Effector memory CD4-positive, alpha-beta T cell (primary cell): ENCODE measurements around the gene CHD8.
A peak's percentile ranks its signal among the peaks of the same experiment; 100 is the strongest.

Experiments used
- DNase-seq, 3 donors: peaks; one replicate each; pipeline ENCODE4 v3.0.0-alpha.2; 2020
- H3K27ac ChIP-seq: 2 replicates; pipeline ENCODE4 v1.7.0; 2013; ENCODE audit warnings: mild to moderate bottlenecking, low read length, moderate library complexity; ENCODE audit not compliant: insufficient read depth, poor library complexity, severe bottlenecking
- H3K27me3 ChIP-seq: replicated peaks from 2 replicates; pipeline ENCODE4 v1.7.0; 2013; ENCODE audit warnings: mild to moderate bottlenecking, low read length; ENCODE audit not compliant: insufficient read depth, control insufficient read depth, poor library complexity, severe bottlenecking
- H3K36me3 ChIP-seq: 2 replicates; pipeline ENCODE4 v1.7.0; 2013; ENCODE audit warnings: mild to moderate bottlenecking, low read length, moderate library complexity; ENCODE audit not compliant: control insufficient read depth, insufficient read depth
- H3K4me1 ChIP-seq: 2 replicates; pipeline ENCODE4 v1.7.0; 2013; ENCODE audit warnings: low read length, mild to moderate bottlenecking; ENCODE audit not compliant: control insufficient read depth, insufficient read depth, poor library complexity, severe bottlenecking
- H3K4me3 ChIP-seq: 2 replicates; pipeline ENCODE4 v1.7.0; 2013; ENCODE audit warnings: low read length, low read depth, mild to moderate bottlenecking; ENCODE audit not compliant: insufficient read depth, poor library complexity, severe bottlenecking
- H3K9me3 ChIP-seq: 2 replicates; pipeline ENCODE4 v1.7.0; 2013; ENCODE audit warnings: mild to moderate bottlenecking, low read length, moderate library complexity; ENCODE audit not compliant: control insufficient read depth

CHD8 gene

DNA sequence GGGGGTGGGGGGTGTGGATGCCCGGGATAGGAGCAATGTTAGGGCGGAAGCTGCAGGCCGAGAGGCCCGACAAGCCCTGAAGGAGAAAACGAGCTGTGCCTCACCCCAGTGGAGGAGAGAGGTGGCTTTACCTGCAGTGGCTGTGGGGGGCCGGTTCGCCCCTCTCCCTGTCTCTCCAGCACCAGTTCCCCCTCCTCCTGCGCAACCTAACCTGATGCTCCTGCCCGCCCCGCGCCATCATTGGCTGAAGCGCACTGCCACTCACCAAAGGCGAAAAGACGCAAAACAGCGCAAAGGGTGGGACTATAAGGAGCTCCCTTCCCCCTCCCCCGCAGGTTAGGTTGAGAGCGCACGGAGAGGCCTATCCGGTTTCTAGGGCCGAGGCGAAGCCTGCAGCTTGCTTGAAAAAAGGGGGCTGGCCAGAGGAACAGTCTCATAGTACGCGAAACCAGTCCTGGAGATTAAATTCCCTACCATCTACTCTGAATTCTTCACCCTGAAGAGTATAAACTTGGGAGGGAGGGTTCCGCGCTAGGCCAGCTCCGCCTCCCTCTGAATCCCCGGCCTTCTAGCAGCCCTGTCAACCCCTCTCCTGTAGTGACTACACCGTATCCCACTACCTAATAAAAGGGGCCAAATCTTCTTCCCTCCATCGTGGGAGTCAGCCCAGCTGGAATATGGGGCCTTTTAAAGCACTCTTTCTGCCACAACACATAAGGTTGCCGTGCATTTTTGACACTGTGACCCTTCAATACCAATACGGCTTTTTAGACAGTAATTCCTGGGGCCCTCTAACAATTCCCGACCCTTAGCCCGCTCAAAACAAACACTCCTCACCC, 18.6 kb downstream of the CHD8 start:
- no peaks in the 10 kb centered on the region for H3K27me3 ChIP-seq
- no peaks in the 10 kb centered on the region for H3K9me3 ChIP-seq
- H3K4me1 ChIP-seq: peaks cover 19% of the 10 kb centered on the region
- DNase-seq: peak; percentile 93 to 97 (median 97)
- H3K27ac ChIP-seq: peak overlapping the region; percentile 86
- H3K4me3 ChIP-seq: peak overlapping the region; percentile 86
- peaks cover 5% of the 10 kb centered on the region for H3K36me3 ChIP-seq

DNA sequence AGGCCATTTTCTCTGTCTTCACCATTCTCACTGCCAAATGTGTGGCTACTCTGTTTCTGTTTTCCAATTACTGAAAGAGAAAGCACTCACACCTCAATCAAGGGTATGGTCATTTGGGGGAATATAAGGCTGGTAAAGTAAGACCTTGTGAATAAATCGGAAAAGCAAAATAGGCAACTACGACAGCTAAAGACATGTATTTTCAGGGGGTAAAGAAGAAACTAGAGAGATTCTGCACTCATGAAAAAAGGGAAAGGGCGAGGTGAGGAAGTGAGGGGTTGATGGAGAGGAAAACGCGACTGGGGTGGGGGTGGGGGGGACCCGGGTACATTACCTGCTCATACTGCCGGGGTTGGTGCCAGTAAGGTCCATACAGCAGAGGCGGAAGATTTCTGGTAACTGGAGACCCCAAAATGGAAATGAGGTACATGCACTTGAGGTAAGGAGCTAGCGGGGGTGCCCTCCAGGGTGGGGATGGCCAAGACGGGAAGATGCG, 19.3 kb downstream of the CHD8 start:
- peak overlapping the region; percentile 86 for H3K27ac ChIP-seq
- DNase-seq: no peak
- peak overlapping the region; percentile 86 for H3K4me3 ChIP-seq

DNA sequence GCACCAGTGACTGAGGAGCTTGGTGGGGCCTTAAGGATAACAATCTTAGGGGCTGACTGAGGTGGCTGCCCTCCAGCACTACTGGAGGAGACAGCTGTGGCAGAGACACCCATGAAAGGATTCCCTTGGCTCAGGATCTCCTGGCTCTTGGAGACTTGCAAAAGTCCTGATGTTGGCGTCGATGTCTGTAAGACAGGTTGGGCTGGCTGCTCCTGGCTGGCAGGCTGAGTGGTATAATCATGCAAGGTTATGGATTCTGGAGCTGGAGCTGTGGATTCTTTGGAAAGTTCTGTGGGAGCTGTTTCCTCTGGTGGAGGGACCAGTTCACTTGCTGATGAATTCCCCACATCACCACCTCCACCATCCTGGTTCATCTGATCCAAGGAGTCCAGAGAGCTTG, 24.8 kb downstream of the CHD8 start:
- no peak overlapping the region for H3K27ac ChIP-seq
- no peaks in the 10 kb centered on the region for H3K9me3 ChIP-seq
- peaks cover 56% of the 10 kb centered on the region for H3K36me3 ChIP-seq
- H3K27me3 ChIP-seq: no peaks in the 10 kb centered on the region
- H3K4me1 ChIP-seq: peaks cover 9% of the 10 kb centered on the region
- no peak overlapping the region for H3K4me3 ChIP-seq
- no peak for DNase-seq

More for the DNA sequence above, 19.3 kb downstream of the CHD8 start:
- Histone ChIP-seq H3K9me3 (no peaks in the 10 kb centered on the region), H3K4me1 (peaks cover 19% of the 10 kb centered on the region), H3K36me3 (peaks cover 6% of the 10 kb centered on the region), H3K27me3 (no peaks in the 10 kb centered on the region)

DNA sequence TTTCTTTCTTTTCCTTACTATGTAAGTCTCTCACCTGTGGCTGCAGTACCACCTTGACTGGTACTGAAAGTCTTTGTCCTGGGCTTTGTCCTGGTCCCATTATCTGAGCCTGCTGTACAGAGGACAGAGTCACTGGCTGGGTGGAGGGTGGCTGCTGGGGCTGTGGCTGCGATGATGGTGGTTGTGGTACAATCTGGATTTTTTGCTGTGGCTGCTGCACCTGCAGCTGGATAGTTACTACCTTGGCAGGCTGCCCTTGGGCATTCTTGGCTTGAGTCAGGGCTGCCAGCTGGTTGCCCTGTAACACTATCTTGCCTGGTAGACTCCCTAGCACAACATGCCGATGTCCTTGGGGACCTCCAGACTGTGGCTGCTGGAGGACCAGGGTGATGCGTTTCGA, 27.0 kb downstream of the CHD8 start:
- Histone ChIP-seq H3K27ac (no peak overlapping the region), H3K4me3 (no peak overlapping the region), H3K9me3 (no peaks in the 10 kb centered on the region), H3K4me1 (no peaks in the 10 kb centered on the region), H3K36me3 (peaks cover 69% of the 10 kb centered on the region), H3K27me3 (no peaks in the 10 kb centered on the region)
- DNase-seq: no peak

DNA sequence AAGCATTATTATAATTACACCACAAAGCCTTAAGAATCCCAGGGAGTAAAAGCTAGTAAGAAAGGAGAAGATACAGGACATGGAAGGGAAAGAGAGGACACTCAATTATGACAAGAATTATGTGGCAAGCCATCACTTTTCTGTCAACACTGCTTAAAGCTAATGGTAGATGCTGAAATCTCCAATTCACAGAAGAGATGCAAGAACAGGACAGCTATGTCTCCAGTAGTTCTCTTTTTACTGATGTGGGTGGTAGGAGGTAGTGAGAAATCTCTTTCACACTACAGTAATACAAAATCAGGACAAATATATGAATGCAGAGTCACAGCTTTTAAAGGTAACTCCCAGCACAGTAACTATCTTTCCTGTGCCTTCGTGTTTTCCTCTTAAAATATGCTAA, 29.2 kb downstream of the CHD8 start:
- H3K4me1 ChIP-seq: no peaks in the 10 kb centered on the region
- H3K27me3 ChIP-seq: no peaks in the 10 kb centered on the region
- H3K27ac ChIP-seq: no peak overlapping the region
- H3K9me3 ChIP-seq: no peaks in the 10 kb centered on the region
- H3K36me3 ChIP-seq: peaks cover 82% of the 10 kb centered on the region
- DNase-seq: no peak
- no peak overlapping the region for H3K4me3 ChIP-seq

DNA sequence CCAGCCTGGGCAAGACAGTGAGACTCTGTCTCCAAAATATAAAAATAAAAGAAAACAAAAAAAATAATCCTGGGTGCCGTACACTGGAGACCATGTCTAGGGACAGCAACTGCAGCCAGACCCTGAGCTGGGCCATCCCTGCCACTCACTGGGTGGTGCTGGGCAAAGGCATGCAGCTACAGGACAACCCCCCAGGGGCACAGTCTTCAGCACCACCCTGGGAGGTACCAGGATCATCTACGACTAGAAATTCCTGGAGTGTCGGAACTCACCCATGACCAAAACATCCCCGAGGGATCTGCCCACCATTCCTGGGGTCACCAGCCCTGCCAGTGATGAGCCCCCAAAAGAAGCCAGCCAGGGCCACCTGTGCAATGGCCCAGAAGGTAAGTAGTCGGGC, 36.4 kb downstream of the CHD8 start:
- DNase-seq: no peak
- Histone ChIP-seq H3K4me1 (no peaks in the 10 kb centered on the region), H3K4me3 (no peak overlapping the region), H3K27ac (no peak overlapping the region), H3K27me3 (no peaks in the 10 kb centered on the region), H3K9me3 (no peaks in the 10 kb centered on the region), H3K36me3 (peaks cover 63% of the 10 kb centered on the region)

DNA sequence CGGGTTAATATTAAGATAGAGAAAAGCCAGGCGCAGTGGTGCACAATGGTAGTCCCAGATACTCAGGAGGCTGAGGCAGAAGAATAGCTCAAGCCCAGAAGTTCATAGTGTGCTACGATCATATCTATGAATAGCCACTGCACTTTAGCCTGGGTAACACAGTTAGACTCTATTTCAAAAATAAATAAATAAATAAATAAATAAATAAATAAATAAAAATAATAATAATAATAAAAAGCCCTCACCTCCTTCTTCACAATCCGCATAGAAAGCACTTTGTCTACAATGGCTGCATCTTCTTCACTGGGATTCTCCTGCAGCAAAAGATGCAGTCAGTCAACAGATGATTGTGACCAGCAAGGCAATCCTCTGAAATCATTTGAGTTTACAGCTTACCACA, 40.6 kb downstream of the CHD8 start:
- Histone ChIP-seq H3K4me3 (no peak overlapping the region), H3K36me3 (peaks cover 71% of the 10 kb centered on the region), H3K9me3 (no peaks in the 10 kb centered on the region), H3K27ac (no peak overlapping the region), H3K27me3 (no peaks in the 10 kb centered on the region), H3K4me1 (no peaks in the 10 kb centered on the region)
- no peak for DNase-seq

DNA sequence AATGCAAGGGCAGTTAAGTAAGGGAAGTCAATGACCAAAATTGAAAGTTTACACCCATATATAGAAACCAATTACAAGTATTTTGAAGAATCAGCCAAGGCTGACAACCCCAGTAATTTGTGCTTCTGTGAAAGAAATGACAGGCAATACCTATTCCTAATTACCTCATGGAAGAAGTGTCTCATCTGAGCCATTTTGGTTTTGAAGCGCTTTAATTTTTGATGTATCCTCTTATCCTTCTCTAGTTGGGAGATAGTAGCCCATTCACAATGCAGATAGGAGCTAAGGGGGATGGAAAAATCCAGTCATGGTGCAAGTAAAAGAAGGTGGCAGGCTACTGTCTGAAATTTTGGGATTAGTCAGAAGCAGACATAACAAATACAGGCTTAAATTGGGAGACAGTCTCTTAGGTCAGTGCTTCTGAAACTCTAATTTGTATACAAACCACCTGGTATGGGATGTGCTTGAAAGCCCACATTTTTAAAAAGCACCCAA, 41.7 kb downstream of the CHD8 start:
- no peak overlapping the region for H3K4me3 ChIP-seq
- H3K36me3 ChIP-seq: peaks cover 71% of the 10 kb centered on the region
- no peak for DNase-seq
- H3K4me1 ChIP-seq: no peaks in the 10 kb centered on the region
- no peak overlapping the region for H3K27ac ChIP-seq
- no peaks in the 10 kb centered on the region for H3K9me3 ChIP-seq
- no peaks in the 10 kb centered on the region for H3K27me3 ChIP-seq

DNA sequence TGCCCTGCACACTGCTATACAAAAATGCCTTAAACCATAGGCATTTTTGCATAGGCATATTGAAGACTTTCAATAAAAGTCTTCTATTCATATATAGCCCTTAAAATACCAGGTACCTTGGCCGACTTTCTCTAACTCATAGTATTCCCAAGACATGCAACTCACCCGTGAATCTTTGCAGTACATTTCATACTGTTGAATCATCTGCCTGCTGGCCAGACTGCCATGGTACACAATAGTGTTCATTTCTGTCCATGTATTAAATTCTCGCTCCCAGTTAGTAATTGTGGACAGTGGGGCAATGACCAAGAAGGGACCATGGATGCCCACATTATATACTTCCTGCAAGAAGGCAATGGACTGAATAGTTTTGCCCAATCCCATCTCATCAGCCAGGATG, 47.8 kb downstream of the CHD8 start:
- no peak overlapping the region for H3K27ac ChIP-seq
- peaks cover 92% of the 10 kb centered on the region for H3K36me3 ChIP-seq
- H3K9me3 ChIP-seq: no peaks in the 10 kb centered on the region
- H3K4me3 ChIP-seq: no peak overlapping the region
- no peaks in the 10 kb centered on the region for H3K4me1 ChIP-seq
- no peaks in the 10 kb centered on the region for H3K27me3 ChIP-seq
- no peak for DNase-seq

DNA sequence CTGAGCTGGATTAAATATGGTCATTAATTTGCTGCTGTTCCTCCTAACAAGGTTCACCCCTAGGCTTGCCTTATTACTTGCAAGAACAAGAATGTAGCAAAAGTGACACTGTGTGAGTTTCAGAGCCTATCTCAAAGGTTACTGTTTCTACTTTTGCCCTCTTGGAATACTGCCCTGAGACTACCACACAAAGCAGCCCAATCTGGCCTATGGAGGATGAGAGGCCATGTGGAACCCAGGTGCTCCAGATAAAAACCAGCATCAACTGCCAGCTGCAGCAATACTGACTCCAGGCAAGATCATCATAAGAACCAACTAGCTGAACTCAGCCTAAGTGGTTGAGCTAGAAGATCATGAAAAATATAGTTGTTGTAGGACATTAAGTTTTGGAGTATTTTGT, 49.7 kb downstream of the CHD8 start:
- no peak overlapping the region for H3K27ac ChIP-seq
- no peaks in the 10 kb centered on the region for H3K9me3 ChIP-seq
- no peaks in the 10 kb centered on the region for H3K27me3 ChIP-seq
- H3K4me1 ChIP-seq: no peaks in the 10 kb centered on the region
- DNase-seq: no peak
- no peak overlapping the region for H3K4me3 ChIP-seq
- H3K36me3 ChIP-seq: peaks cover 93% of the 10 kb centered on the region
